Measurements from ENCODE around the gene MAL. TPM values are rescaled to one million over a fixed set of nuclear protein-coding genes. Genes with fewer than 3 reads are reported as not detected.

MAL gene
- total RNA-seq, 1 donor from 2014 or later, result 101 TPM

Other genes starting within 250 kb of the MAL start
- gene TEKT4, start 154.3 kb upstream of the MAL start, total RNA-seq, result 0.34 TPM in 1 of 2 replicates, not detected in the other
- gene MRPS5, start 96.1 kb downstream of the MAL start, total RNA-seq, result 90.7 and 92.4 TPM in 2 replicates
- gene ZNF514, start 134.1 kb downstream of the MAL start, total RNA-seq, result 9.8 and 10.4 TPM in 2 replicates
- 3.3 and 3.6 TPM in 2 replicates for gene ZNF2, start 140.1 kb downstream of the MAL start, total RNA-seq
- 4.7 and 4.8 TPM in 2 replicates for gene ZNF892, start 181.8 kb downstream of the MAL start, total RNA-seq
- gene PROM2, start 248.7 kb downstream of the MAL start, total RNA-seq, result 0.59 and 1.1 TPM in 2 replicates